HG02571 (cell line): ENCODE data around the gene ISYNA1.
"Not testable (repeated sequence)": the region's sequence is repeated elsewhere in the genome, so short reads cannot be mapped to it uniquely, and the experiment has no call there.

Source experiments
- ATAC-seq: cut with Tn5 transposase; IDR thresholded peaks from one replicate; pipeline ENCODE4 v1.9.1; 2021; ENCODE audit warnings: mild to moderate bottlenecking, moderate library complexity; ENCODE audit not compliant: unreplicated experiment

Gene ISYNA1

DNA sequence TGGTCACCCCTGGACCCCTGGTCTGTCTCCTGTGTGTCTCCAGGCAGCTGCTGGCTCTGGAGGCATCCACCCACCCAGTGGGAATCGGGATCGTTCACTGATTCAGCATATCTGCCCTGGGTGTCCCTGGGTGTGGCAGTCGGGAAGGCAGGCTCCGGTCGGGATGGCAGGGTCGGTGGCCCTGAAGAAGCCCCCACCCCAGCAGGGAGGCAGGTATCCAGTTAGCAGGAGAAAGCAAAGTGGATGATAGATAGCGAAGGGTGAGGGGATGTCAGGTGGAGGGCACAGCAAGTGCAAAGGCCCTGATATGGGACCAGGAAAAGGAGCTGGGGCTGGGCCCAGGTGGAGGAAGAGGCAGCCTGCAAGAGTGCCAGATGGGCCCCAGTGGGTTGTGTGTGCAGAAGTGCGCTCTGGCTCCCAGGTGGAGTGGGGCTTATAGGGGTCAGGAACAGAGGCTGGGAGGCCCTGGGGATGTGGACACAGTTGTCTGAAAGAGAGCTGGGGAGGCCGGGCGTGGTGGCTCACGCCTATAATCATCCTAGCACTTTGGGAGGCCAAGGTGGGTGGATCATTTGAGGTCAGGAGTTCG is 16.5 kb downstream of the ISYNA1 start:
- ATAC-seq, result no peak

DNA sequence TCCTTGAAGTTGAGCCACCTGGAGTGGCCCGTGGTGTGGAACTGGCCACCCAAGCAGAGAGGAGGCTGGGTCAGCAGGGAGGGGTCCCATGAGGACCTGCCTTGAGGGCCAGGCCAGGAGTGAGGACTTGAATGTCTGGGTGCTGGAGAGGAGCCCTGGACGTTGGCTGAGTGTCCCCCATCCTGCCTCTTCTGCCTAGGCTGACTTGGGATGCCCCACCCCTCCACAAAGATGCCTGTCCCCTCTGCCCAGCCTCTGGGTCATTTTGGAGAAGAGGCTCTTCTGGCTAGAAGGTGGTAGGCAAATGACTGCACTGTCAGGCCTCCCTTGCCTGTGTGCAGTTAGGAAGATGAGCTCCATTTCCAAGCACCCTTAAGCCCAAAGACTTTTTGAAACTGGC is 17.0 kb downstream of the ISYNA1 start:
- no peak for ATAC-seq

DNA sequence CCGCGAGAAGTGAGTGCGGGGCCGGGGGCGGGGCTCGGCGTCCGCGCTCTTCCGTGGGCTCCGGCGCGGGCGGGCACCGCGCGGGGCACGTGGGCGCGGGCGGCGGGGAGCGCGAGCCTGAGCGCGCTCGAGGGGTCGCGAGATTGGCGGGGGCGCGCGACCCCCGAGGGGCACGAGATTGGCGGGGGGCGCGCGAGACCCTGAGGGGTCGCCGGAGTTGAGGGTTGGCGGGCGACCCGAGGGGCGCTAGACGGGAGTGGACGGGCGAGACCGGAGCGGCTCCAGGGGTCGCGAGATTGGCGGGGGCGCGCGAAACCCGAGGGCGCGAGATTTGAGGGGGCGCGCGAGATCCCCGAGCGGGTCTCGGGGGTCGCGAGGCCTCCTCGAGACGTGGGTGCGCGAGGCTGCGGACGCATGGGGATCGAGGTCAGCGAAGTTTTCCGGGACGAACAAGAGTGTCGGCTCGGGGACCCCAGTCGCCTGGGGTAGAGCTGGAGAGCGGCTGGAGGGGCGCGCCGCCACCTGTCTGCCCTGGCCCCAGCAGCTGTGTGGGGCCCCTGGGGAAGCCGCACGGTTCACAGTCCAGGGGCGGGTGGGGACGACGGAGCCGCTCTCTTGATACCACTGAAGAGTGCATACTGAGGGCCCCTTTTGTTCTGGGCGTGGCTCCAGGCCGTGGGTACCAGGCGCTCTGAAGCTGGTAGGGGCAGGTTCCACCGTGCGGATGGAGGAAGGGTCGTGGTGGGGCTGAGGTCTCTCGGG is 18.1 kb downstream of the ISYNA1 start:
- ATAC-seq, result no peak

DNA sequence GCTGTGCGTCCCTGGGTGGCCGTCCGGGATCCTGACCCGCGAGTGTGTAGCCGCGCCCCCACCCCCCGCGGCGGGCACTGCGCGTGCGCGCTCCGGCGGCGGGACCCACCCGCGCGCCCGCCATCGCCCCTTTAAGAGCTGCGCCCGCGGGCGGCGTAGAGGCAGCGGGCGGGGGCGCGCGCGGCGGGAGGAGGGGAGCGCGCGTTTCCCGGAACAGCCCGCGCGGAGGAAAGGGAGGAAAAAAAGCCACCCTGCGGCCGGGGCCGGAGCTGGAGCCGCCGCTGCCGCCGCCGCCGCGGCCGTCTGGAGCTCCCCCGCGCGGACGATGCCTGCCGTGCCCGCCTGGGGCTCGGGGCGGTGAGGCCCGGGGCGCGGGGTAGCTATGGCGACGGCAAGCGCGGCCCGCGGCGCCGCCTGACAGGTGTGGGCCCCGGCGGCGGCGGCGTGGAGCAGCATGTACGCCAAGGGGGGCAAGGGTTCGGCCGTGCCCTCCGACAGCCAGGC is 18.7 kb downstream of the ISYNA1 start, which contains the start of gene SSBP4:
TSS of gene SSBP4 (plus strand) at position 204 of the 504 bp plus-strand sequence. CDS start at position 455, 251 bp downstream.
- no peak for ATAC-seq

DNA sequence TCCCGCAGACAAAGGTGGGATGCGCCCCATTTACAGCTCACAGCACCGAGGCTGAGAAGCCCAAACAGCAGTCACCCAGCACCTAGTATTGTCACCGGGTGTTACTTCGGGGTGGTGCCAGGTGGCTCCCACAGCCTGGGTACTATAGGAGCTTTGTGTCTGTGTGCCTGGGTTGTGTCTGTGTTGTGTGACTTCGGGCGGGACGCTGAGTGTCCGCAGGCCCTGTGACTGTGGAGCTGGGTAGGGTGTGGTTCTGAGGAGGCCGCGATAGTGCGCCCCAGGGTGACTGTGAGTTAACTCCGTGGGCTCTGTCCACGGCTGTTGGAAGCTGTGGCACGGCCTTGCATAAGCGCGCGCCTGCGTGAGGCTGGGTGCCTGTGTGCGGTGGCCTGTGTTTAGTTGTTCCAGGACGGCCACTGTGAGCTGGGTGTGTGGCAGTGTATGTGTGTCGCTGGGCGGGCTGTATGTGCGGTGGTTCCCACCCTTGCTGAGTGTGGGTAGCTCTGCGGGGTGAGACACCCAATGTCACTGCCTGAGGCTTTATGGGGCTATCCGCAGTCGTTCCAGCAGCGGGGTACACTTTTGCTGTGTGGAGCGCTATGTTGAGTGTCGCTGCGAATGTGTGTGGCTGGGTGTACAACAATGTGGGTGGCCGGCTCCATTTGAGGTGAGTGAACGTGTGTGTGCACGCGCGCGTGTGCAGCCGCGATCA is 19.3 kb downstream of the ISYNA1 start:
- no peak for ATAC-seq

DNA sequence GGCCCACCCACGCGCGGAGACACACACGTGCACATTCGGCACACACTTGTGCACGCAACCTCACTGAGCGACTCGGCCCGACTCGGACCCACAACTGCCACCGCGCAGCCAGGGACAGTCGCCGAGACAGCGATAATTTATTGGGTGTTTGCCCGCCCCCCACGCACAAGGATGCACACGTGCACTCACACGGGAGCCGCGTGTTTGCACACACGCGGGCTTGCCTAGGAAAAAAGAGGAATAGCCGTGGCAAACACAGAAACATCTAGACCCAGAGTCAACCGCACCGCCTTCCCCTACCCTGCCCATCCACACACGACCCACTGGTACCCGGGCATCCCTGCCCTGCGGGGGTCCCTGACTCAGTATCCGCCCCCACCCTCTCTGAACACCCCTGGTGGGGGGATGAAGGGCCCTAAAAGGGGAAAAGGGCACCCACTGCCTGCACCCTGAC is 19.9 kb downstream of the ISYNA1 start:
- ATAC-seq, result no peak

DNA sequence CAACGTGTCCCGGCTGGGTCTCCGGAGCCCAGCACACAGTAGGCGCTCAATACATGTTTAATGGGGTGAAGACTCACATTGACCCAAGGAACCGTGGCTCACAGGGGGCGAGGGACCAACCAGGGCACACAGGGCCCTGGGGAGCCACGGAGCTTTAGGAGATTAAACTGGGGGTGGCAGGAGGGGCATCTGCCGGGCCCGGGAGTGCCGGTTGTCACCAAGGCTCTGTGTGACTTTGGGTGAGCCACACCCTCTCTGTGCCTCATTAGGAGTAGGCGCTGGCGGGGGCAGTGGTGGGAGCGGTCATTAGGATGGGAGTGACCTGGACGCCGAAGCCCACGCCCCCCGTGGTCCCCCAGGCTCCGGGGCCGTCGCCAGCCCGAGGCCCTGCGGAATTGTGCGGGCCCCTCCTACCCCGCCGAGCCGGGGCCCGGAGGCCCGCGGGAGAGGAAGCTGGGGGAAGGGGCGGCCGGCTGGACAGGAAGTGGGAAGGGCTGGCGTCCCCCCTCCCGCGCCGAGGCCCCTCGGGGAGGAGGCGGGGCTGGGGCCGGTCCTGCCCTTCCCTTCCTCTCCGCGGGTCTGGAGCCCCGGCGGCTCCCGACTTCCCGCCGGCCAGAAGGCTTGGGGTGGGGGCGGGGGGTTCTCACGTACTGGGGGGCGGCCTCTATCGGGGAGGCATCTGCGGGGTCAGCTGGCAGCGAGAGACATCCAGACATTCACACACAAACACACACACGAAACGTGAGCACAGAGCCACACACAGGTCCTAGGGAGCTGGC is 20.5 kb downstream of the ISYNA1 start:
- ATAC-seq, result no peak

DNA sequence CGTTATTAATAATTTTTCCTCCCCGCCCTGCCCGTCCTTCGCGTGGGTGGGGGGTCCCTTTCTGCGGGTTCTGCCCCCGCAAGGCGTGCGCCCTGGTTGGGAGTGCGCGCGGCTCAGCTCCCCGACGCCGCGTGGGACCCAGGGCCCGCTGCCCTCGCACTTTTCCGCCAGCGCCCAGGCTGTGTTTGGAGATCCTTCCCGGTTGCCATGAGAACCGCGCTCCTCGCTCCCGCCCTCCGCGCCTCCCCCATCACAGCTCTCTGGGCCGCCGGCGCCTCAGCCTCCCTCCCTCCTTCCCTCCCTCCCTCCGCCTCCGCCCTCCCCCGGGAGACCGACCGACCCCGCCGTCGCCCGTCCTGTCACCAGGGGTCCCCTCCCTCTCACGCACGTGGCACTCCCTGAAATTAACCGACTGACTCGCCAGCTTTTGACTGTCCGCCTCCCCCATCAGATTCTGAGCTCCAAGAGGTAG is 21.1 kb downstream of the ISYNA1 start:
- no peak for ATAC-seq

DNA sequence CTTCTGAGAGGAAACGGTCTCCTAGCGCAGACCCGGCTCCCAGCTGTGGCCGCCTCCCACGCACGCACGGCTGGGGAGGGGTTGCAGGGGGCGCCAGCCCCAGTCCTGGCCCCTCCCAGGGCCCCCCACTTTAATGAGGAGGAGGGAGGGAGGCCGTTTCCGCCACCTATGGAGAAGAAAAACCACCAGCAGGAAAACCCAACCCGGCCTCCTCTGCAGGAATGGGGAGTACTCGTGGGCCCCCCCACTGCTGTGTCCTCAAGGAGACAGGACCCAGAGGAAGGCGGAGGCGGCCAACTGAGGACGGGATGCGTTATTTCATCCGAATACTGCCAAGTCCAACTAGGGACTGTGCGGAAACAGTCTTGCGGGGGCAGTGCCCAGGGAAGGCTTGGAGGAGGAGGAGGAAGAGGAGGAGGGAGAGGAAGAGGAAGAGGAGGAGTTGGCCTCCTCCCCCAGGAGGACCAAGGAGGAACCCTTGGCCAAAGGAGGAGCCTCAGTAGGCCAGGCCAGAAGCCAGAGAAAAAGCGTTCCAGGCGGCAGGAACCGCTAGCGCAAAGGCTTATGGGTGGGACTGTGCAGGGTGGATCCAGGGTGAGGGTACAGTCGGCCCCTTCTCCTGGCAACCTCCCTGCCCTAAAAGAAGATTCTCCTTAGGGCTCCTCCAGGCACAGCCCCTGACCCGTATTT is 22.6 kb downstream of the ISYNA1 start:
- ATAC-seq, result no peak

DNA sequence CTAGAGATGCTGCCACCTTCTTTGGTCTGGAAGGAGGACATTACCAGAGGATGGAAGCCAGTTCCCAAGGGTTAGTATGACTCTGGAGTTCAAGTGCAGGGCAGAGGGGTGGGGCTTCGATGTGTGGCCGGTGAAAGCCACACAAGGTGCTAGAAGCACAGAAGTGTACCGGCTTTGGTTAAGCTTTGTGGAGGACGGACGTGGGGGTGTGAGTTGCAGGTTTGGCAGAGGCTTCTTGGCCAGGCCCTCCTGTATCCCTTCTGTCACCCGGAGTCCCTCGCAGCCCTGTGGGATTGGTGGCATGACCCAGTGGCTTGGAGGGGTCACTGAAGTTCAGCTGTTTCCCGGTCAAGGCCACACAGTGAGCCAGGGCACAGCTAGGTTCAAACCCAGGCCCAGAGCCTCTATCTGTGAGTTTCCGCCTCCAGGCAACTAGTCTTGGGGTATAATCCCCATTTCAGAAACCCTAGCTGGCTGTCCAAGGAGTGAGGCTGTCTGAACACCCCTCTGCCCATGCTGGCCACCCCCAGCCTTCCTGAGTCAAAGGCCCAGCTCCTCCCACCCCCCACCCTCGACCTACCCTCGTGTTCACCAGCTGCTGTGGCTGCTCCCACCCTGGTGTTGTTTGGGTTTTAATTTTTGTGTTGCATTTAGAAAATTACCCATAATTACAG is 23.3 kb downstream of the ISYNA1 start:
- no peak for ATAC-seq

DNA sequence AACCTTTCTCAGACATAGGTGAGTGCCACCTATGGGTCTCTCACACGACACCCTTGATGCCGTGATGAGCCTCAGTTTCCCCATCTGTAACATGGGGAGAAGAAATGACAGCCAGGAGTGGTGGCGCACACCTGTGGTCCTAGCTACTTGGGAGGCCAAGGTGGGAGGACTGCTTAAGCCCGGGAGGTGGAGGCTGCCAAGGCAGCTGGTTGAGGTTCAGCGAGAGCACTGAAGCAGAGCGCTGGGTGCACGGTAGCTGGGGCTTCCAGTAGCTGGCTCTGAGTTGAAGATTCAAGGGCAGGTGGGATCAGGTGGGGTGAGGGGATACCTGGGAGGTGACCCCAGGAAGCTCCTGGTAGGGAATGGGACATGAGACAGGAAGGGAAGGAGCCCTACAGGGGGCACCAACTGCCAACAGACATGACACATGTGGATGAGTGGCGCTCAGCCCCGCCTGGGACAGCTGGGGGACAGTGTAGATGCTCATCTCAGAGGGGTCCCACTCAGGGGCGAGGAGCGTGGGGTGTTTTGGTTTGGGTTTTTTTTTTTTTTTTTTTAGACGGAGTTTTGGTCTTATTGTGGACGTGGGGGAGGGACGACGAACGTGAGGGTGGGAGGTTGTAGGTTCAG is 25.2 kb downstream of the ISYNA1 start:
- ATAC-seq, result no peak

DNA sequence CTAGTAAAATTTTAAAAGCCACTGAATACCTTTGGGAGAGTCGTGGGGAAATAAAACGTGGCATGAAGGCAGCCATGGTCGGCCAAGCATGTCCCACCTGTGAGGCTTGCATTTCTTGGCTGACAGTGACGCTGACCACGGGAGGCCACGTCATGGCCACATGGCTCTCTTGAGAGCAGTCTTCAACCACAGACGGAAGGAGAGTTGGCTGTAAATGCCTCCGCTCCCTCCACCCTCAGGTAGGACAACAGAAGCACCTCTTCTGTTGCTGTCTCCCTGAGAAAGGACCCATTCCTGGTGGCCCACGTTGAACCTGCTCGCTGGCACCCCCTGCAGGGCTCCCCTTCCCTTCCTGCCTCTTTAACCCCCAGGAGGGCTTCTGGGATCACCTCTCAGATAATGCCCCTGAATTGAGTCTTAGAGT is 29.9 kb downstream of the ISYNA1 start:
- no peak for ATAC-seq

DNA sequence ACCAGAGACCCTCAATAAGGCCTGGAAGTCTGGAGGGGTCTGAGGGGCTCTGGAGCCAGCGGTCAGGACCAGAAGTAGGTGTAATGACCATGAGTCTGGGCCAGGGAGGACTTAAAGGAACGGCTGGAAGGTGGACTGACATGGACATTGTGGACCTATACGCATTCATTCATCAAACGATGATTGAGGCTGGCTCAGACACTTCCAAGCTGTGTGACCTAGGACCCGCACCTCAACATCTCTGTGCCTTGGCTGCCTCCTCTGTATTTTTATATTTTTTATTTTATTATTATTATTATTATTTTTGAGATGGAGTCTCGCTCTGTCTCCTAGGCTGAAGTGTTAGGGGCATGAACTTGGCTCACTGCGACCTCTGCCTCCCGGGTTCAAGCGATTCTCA is 31.2 kb downstream of the ISYNA1 start:
- ATAC-seq, result no peak

DNA sequence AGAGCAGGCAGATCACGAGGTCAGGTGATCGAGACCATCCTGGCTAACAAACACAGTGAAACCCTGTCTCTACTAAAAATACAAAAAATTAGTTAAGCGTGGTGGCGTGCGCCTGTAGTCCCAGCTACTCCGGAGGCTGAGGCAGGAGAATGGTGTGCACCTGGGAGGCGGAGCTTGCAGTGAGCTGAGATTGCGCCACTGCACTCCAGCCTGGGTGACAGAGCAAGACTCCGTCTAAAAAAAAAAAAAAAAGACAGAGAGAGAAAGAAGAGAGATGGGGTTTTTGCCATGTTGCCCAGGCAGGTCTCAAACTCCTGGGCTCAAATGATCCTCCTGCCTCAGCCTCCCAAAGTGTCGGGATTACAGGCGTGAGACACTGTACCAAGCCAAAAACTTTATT is 32.2 kb downstream of the ISYNA1 start:
- not testable (repeated sequence) for ATAC-seq

DNA sequence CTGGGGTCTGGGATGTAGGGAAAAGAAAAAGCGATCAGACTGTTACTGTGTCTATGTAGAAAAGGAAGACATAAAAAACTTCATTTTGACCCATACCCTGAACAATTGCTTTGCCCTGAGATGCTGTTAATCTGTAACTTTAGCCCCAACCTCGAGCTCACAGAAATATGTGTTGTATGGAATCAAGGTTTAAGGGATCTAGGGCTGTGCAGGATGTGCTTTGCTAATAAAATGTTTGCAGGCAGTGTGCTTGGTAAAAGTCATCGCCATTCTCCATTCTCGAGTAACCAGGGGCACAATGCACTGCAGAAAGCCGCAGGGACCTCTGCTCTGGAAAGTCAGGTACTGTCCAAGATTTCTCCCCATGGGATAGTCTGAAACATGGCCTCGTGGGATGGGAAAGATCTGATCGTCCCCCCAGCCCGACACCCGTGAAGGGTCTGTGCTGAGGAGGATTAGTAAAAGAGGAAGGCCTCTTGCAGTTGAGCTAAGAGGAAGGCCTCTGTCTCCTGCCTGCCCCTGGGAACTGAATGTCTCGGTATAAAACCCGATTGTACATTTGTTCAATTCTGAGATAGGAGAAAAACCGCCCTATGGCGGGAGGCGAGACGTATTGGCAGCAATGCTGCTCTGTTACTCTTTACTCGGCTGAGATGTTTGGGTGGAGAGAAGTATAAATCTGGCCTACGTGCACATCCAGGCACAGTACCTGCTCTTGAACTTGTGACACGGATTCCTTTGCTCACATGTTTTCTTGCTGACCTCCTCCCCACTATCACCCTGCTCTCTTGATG is 35.3 kb downstream of the ISYNA1 start:
- not testable (repeated sequence) for ATAC-seq

DNA sequence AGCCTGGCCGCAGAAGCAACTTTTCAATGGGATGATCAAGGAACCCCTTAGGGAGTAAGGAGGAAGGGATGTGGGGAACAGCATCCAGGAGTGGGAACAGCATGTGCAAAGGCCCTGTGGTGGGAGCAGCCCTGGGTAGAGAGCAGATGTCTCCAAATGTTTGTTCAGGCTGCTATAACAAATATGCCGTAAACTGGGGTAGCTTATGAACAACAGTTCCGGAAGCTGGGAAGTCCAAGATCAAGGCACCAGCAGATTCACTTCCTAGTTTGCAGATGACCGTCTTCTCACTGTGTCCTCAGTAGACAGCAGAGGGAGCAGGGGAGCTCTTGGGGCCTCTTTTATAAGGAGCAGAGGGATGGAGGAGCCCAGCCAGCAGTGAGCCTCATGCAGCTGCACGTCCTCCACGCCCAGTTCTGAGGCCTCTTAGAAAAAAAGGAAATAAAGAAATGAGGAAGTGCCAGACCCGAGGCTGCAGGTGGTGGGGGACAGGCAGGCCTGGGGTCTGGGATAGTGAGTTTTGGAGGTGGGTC is 36.3 kb downstream of the ISYNA1 start:
- no peak for ATAC-seq

DNA sequence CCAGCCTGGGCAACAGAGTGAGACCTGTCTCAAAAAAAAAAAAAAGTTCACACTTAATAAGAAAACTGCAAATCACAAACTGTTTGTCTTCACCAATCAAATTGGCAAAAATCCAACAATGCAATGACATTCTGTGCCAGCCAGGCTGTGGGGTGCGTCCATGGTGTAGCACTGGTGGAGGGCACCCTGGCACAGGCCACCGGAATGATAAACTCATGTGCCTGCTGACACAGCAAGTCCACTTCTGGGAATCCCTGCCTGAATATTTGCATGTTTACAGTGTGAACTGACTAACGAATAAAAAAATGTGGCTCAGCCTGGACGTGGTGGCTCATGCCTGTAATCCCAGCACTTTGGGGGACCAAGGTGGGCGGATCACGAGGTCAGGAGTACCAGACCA is 38.9 kb downstream of the ISYNA1 start:
- ATAC-seq, result no peak
